ENCODE measurements around the gene DOCK1.

DOCK1 gene

DNA sequence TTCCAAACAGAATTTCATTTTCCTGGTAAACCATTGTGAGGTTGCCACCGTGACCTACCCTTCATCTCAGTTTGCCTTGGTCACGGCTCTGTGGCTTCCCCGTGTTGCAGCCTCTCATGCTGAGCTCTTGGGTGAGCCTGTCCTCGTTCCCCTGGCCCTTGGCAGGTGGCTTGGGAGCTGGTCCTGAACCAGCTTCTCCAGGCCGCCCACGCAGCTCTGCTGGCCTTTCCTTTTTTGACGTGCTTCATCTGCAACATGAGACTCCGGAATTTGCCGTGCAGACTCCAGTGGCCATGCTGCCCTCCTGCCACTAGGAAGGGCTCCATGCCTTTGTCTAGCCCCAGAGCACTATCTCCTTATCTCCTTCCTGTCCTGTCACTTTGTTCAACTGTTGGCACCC, 550.9 kb downstream of the DOCK1 start:
- TF ChIP-seq POLR2A (IDR thresholded peaks at IDR 0.05; ENCODE audit: extremely low read depth, insufficient read length) (no peak), MAX (IDR thresholded peaks at IDR 0.05; ENCODE audit: low read depth, low read length) (no peak), MYC (IDR thresholded peaks at IDR 0.05; ENCODE audit: low read depth, low read length) (no peak)
- TF ChIP-seq, protein P1, sequence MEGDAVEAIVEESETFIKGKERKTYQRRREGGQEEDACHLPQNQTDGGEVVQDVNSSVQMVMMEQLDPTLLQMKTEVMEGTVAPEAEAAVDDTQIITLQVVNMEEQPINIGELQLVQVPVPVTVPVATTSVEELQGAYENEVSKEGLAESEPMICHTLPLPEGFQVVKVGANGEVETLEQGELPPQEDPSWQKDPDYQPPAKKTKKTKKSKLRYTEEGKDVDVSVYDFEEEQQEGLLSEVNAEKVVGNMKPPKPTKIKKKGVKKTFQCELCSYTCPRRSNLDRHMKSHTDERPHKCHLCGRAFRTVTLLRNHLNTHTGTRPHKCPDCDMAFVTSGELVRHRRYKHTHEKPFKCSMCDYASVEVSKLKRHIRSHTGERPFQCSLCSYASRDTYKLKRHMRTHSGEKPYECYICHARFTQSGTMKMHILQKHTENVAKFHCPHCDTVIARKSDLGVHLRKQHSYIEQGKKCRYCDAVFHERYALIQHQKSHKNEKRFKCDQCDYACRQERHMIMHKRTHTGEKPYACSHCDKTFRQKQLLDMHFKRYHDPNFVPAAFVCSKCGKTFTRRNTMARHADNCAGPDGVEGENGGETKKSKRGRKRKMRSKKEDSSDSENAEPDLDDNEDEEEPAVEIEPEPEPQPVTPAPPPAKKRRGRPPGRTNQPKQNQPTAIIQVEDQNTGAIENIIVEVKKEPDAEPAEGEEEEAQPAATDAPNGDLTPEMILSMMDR (IDR thresholded peaks at IDR 0.05; ENCODE audit: low read depth, low read length), result no peak
- no peak for DNase-seq (ENCODE audit: low read depth)

DNA sequence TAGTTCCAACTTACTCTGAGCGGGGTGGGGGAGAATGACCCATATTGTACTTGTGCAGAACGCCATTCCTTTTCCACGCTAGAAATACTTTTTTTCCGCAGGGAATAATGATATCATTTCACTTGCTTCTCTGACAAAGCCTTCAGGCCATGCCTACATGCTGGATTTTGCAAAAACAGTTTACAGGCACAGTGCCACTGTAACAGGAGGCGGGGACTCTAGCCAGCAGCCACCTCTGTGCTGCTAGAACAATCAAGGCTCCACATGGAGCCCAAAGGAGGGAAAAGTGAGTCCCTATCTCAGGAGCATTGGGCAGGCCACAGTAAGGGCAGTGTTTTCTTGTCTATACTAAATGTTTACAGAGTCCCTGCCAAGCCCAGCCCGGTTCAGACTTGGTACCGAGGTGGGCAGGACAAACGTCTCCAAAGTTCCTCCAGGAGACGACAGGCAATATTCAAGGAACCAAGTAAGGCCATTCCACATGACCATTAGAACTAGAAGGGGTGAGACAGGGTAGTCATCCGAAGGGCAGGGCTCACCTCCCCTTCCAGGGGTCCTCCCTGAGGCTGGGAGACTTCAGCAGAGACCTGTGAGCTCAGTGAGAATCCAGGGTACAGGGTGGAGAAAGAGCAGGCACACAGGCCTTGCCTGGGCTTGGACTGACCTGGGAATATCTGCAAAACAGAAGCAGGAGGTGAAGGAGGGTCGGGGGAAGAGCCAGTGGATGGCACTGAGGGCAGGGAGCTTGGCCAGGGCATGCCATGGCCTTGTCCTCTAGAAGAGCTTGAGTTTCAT, 553.0 kb downstream of the DOCK1 start:
- no peak for TF ChIP-seq MAX (IDR thresholded peaks at IDR 0.05; ENCODE audit: low read depth, low read length)
- TF ChIP-seq, protein P1 (IDR thresholded peaks at IDR 0.05; ENCODE audit: low read depth, low read length), result no peak
- TF ChIP-seq POLR2A (IDR thresholded peaks at IDR 0.05; ENCODE audit: extremely low read depth, insufficient read length), result no peak
- no peak for TF ChIP-seq MYC (IDR thresholded peaks at IDR 0.05; ENCODE audit: low read depth, low read length)
- no peak overlapping the region for H3K4me3 ChIP-seq (ENCODE audit: low read depth, low read length)
- no peak for DNase-seq (ENCODE audit: low read depth)

More for the DNA sequence above, 550.9 kb downstream of the DOCK1 start:
- no peak overlapping the region for H3K4me3 ChIP-seq (ENCODE audit: low read depth, low read length)

DNA sequence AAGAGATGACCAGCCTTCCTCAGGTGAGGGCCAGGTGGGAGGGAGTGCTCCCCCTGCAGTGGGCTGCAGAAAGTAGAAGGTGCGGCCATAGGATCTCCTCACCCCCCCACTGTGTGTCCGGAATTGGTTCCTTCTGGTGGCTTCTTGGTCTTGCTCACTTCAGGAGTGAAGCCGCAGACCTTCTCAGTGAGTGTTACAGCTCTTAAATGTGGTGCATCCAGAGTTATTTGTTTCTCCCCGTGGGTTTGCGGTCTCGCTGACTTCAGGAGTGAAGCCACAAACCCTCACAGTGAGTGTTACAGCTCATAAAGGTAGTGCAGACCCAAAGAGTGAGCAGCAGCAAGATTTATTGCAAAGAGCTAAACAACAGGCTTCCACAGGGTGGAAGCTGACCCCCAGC, 553.6 kb downstream of the DOCK1 start:
- H3K4me3 ChIP-seq (ENCODE audit: low read depth, low read length), result no peak overlapping the region
- DNase-seq (ENCODE audit: low read depth), result no peak
- no peak for TF ChIP-seq MYC (IDR thresholded peaks at IDR 0.05; ENCODE audit: low read depth, low read length)
- no peak for TF ChIP-seq MAX (IDR thresholded peaks at IDR 0.05; ENCODE audit: low read depth, low read length)
- TF ChIP-seq, protein P1 (IDR thresholded peaks at IDR 0.05; ENCODE audit: low read depth, low read length), result no peak
- TF ChIP-seq POLR2A (IDR thresholded peaks at IDR 0.05; ENCODE audit: extremely low read depth, insufficient read length), result no peak

GRCh38 chr10:127459918-127460317, 554.7 kb downstream of the DOCK1 start:
- DNase-seq (ENCODE audit: low read depth), result no peak
- TF ChIP-seq, protein P1 (IDR thresholded peaks at IDR 0.05; ENCODE audit: low read depth, low read length), result no peak
- TF ChIP-seq MYC (IDR thresholded peaks at IDR 0.05; ENCODE audit: low read depth, low read length) (no peak), MAX (IDR thresholded peaks at IDR 0.05; ENCODE audit: low read depth, low read length) (no peak), POLR2A (IDR thresholded peaks at IDR 0.05; ENCODE audit: extremely low read depth, insufficient read length) (no peak)
- H3K4me3 ChIP-seq (ENCODE audit: low read depth, low read length), result no peak overlapping the region

GRCh38 chr10:127462643-127463295, 557.5 kb downstream of the DOCK1 start:
- TF ChIP-seq, protein P1 (IDR thresholded peaks at IDR 0.05; ENCODE audit: low read depth, low read length), result no peak
- TF ChIP-seq MAX (IDR thresholded peaks at IDR 0.05; ENCODE audit: low read depth, low read length), result no peak
- no peak for TF ChIP-seq POLR2A (IDR thresholded peaks at IDR 0.05; ENCODE audit: extremely low read depth, insufficient read length)
- no peak for TF ChIP-seq MYC (IDR thresholded peaks at IDR 0.05; ENCODE audit: low read depth, low read length)
- no peak overlapping the region for H3K4me3 ChIP-seq (ENCODE audit: low read depth, low read length)
- no peak for DNase-seq (ENCODE audit: low read depth)

All from NB4 (cell line).